Cardiac muscle cell (in vitro differentiated cells and primary cell): Measurements from ENCODE around the gene PDSS2. TPM values are rescaled to one million over a fixed set of nuclear protein-coding genes. Genes with fewer than 3 reads are reported as not detected.
"Not testable (repeated sequence)": the region's sequence is repeated elsewhere in the genome, so short reads cannot be mapped to it uniquely, and the experiment has no call there.

Experiments
- DNase-seq, 2 donors: peaks; one replicate each; pipeline versions ENCODE4 v3.0.0 to v3.0.0-alpha.2; 2010 to 2017; ENCODE audit warnings: low read depth in 1 of 2, low spot score in 1 of 2
- H3K27ac ChIP-seq: fragments of 200-600 bp; sonication (generic); 2 replicates; pipeline ENCODE4 v1.5.1; 2016
- H3K27me3 ChIP-seq: fragments of 200-600 bp; sonication (generic); 2 replicates; pipeline ENCODE4 v1.6.0; 2016; ENCODE audit warnings: control low read depth
- H3K36me3 ChIP-seq: fragments of 200-600 bp; sonication (generic); 2 replicates; pipeline ENCODE4 v1.5.1; 2016; ENCODE audit warnings: control low read depth
- H3K4me1 ChIP-seq: fragments of 200-600 bp; sonication (generic); 2 replicates; pipeline ENCODE4 v1.8.1; 2017; ENCODE audit warnings: low read depth, mild to moderate bottlenecking, mixed run types
- H3K4me3 ChIP-seq: fragments of 200-600 bp; sonication (generic); 2 replicates; pipeline ENCODE4 v1.5.1; 2016; ENCODE audit warnings: mild to moderate bottlenecking
- H3K9me3 ChIP-seq: fragments of 200-600 bp; sonication (generic); 2 replicates; pipeline ENCODE4 v1.5.1; 2017; ENCODE audit warnings: low read depth, mild to moderate bottlenecking, control low read depth
- polyA plus RNA-seq: library from polyadenylated mRNA; unstranded; fragments of >200 nt; fragmentation: Nextera tagmentation; extraction: Ambion mirVana; gene quantifications from 2 replicates; pipeline ENCODE4 v1.2.1, GENCODE V29; 2016
- total RNA-seq: library from RNA; depleted of rRNA; stranded (reverse); fragments of >200 nt; gene quantifications from 2 replicates; pipeline ENCODE4 v1.2.3, GENCODE V29; 2016
- TF ChIP-seq, protein P1 (sequence below): IDR thresholded peaks from 2 replicates; pipeline ENCODE4 v1.5.1; 2012; ENCODE audit warnings: low read depth, mild to moderate bottlenecking, low read length

PDSS2 gene
- total and polyA plus RNA-seq, 2 experiments from 2014 or later: 12.3 to 19.4 TPM

DNA sequence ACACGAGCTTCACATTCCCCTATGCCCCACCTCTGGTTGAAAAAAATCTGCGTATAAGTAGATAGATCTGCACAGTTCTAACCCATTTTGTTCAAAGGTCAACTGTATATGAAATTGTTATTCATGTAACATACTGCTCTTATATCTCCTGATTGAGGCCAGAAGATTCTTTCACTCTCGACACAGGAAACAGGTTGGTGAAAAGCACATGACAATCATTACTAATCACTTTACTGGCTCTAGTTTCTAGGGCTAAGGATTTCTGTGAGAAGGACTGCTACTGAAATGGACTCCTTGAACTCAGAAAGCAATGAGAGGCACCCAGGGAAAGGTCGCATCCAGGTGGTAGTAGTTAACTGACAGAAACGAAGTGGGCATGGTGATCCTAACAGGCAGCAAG lies 21.7 kb downstream of the PDSS2 start:
- TF ChIP-seq, protein P1, sequence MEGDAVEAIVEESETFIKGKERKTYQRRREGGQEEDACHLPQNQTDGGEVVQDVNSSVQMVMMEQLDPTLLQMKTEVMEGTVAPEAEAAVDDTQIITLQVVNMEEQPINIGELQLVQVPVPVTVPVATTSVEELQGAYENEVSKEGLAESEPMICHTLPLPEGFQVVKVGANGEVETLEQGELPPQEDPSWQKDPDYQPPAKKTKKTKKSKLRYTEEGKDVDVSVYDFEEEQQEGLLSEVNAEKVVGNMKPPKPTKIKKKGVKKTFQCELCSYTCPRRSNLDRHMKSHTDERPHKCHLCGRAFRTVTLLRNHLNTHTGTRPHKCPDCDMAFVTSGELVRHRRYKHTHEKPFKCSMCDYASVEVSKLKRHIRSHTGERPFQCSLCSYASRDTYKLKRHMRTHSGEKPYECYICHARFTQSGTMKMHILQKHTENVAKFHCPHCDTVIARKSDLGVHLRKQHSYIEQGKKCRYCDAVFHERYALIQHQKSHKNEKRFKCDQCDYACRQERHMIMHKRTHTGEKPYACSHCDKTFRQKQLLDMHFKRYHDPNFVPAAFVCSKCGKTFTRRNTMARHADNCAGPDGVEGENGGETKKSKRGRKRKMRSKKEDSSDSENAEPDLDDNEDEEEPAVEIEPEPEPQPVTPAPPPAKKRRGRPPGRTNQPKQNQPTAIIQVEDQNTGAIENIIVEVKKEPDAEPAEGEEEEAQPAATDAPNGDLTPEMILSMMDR: no peak
- Histone ChIP-seq H3K27me3 (no peaks in the 10 kb centered on the region), H3K4me1 (peaks cover 33% of the 10 kb centered on the region), H3K36me3 (no peaks in the 10 kb centered on the region), H3K4me3 (no peak overlapping the region), H3K27ac (no peak overlapping the region), H3K9me3 (no peaks in the 10 kb centered on the region)
- DNase-seq: no peak

DNA sequence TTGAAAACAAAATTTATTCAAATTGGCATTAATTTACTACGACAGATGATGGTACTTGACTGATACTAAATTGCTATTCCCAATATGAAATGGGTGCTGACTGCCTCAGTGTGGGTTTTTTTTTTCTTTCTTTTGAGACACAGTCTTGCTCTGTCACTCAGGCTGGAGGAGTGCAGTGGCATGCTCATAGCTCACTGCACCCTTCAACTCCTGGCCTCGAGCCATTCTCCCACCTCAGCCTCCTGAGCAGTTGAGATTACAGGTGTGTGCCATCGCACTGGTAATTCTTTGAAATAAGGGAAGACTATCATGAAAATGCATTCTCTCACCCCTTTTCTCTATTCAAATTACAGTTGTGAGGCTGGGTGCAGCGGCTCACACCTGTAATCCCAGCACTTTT lies 22.5 kb downstream of the PDSS2 start:
- Histone ChIP-seq H3K4me3 (no peak overlapping the region), H3K9me3 (no peaks in the 10 kb centered on the region), H3K36me3 (no peaks in the 10 kb centered on the region), H3K27ac (no peak overlapping the region), H3K27me3 (no peaks in the 10 kb centered on the region), H3K4me1 (peaks cover 31% of the 10 kb centered on the region)
- TF ChIP-seq, protein P1: no peak
- DNase-seq: no peak

DNA sequence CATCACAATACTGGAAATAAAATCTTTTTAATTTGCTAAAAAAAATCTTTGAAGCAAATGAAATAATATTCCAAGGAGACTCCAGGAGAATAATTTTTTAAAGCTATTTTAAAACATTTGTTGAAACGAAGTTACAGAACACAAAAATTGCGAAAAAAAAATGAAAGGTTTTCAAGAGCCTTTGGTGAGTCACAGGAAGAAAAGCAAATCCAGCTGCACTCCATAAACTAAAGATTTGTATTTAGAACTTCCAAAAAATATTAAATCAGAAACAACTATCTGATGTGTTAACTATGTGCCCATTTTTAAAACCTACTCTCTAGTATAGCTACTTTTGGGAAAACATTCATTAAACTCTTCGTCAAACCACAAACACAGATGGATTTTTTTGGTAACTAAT lies 23.6 kb downstream of the PDSS2 start:
- H3K36me3 ChIP-seq: no peaks in the 10 kb centered on the region
- H3K27ac ChIP-seq: no peak overlapping the region
- H3K4me3 ChIP-seq: no peak overlapping the region
- TF ChIP-seq, protein P1: no peak
- peaks cover 21% of the 10 kb centered on the region for H3K4me1 ChIP-seq
- H3K9me3 ChIP-seq: no peaks in the 10 kb centered on the region
- DNase-seq: peak in 1 of 2 donors; percentile 6
- H3K27me3 ChIP-seq: no peaks in the 10 kb centered on the region

DNA sequence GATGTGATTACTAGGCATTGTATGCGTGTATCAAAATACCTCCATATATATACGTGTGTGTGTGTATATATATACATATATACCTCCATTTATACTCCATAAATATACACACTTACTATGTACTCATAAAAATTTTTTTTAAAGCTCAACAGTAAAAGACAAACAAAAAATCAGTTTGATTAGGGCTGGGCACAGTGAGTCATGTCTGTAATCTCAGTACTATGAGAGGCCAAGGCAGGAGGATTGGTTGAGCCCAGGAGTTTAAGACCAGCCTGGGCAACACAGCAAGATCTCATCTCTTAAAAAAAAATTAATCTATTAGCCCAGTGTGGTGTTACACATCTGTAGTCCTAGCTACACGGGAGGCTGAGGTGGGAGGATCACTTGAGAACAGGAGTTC lies 24.6 kb downstream of the PDSS2 start:
- TF ChIP-seq, protein P1: no peak
- no peaks in the 10 kb centered on the region for H3K36me3 ChIP-seq
- H3K27ac ChIP-seq: no peak overlapping the region
- no peaks in the 10 kb centered on the region for H3K27me3 ChIP-seq
- no peak for DNase-seq
- no peaks in the 10 kb centered on the region for H3K9me3 ChIP-seq
- H3K4me1 ChIP-seq: peaks cover 13% of the 10 kb centered on the region
- H3K4me3 ChIP-seq: no peak overlapping the region

DNA sequence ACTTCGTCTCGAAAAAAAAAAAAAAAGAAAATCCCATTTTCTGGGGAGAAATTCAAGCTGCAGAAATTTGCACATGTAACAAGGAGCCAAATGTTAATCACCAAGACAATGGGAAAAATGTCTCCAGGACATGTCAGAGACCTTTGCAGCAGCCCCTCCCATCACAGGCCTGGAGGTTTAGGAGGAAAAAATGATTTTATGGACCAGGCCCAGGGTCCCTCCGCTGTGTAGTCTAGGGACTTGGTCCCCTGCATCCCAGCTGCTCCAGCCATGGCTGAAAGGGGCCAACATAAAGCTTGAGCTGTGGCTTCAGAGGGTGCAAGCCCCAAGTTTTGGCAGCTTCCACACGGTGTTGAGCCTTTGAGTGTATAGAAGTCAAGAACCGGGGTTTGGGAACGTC lies 33.4 kb downstream of the PDSS2 start:
- H3K4me1 ChIP-seq, H3K27me3 ChIP-seq, DNase-seq, H3K27ac ChIP-seq, H3K36me3 ChIP-seq, H3K9me3 ChIP-seq, H3K4me3 ChIP-seq: not testable (repeated sequence)

DNA sequence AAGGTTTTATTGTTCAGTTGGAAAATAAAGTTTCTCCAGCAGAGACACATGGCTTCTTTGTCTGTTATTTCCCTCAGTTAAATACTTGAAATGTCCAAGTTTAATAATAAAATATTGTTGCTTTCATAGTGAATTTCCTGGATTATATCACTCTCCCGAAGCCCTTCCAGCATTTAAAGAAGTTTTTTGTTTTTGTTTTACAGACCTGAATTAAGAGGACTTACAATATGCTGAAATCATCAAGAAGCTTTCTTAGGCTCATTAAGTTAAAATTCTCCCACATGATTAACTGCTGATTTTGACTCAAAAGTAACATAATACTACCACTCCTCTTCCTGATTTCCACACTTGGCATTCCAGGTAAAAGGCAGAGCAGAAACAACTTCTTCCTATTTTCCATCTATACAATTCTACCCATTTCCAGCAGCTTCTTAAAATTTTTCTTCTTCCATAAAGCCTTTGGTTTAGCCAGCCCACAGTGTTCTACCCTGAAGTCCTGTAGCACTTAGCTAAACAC lies 35.8 kb downstream of the PDSS2 start:
- no peaks in the 10 kb centered on the region for H3K36me3 ChIP-seq
- no peak for DNase-seq

More for the DNA sequence above, 35.8 kb downstream of the PDSS2 start:
- TF ChIP-seq, protein P1: no peak
- Histone ChIP-seq H3K27me3 (no peaks in the 10 kb centered on the region), H3K27ac (no peak overlapping the region), H3K4me3 (no peak overlapping the region), H3K9me3 (no peaks in the 10 kb centered on the region), H3K4me1 (no peaks in the 10 kb centered on the region)
